Renal cortex interstitium (tissue), 15 donors: ENCODE measurements around the gene LAMP2. TPM values are rescaled to one million over a fixed set of nuclear protein-coding genes. Genes with fewer than 3 reads are reported as not detected.
A peak's percentile ranks its signal among the peaks of the same experiment; 100 is the strongest.
"Not testable (repeated sequence)": the region's sequence is repeated elsewhere in the genome, so short reads cannot be mapped to it uniquely, and the experiment has no call there.

Source experiments
- DNase-seq, 11 donors: peaks; one replicate each; pipeline ENCODE4 v3.0.0-alpha.2; 2013; ENCODE audit warnings: low read depth in 9 of 11, low spot score in 4 of 11; ENCODE audit errors: extremely low read depth in 1 of 11
- long read RNA-seq, 16 experiments: transcript quantifications; one replicate each; lab custom pipeline, GENCODE V29; 2026
- polyA plus RNA-seq, 3 donors: library from polyadenylated mRNA; unstranded; fragments of 120-200 nt; gene quantifications; one replicate each; pipeline ENCODE4 v1.2.1, GENCODE V29; 2013; ENCODE audit not compliant: insufficient read length in 3 of 3

Gene LAMP2
- 100 to 1,000 TPM; 140 to 160 (median 158) TPM for polyA plus RNA-seq
- long read RNA-seq, donor 1, full-length matches to known transcripts, result 29 of 42 reads
- long read RNA-seq, donor 1, partial matches to known transcripts, result 13 of 42 reads
- long read RNA-seq, donor 1, other reads (novel, unspliced or antisense), result 0 of 42 reads
- long read RNA-seq, donor 2, full-length matches to known transcripts, result 29 of 42 reads
- long read RNA-seq, donor 2, partial matches to known transcripts, result 13 of 42 reads
- long read RNA-seq, donor 2, other reads (novel, unspliced or antisense), result 0 of 42 reads
- long read RNA-seq, donor 3, full-length matches to known transcripts, result 72 of 92 reads
- long read RNA-seq, donor 3, partial matches to known transcripts, result 20 of 92 reads
- long read RNA-seq, donor 3, other reads (novel, unspliced or antisense), result 0 of 92 reads
- long read RNA-seq, donor 4, full-length matches to known transcripts, result 36 of 50 reads
- long read RNA-seq, donor 4, partial matches to known transcripts, result 14 of 50 reads
- long read RNA-seq, donor 4, other reads (novel, unspliced or antisense), result 0 of 50 reads
- long read RNA-seq, donor 5, full-length matches to known transcripts, result 100 of 145 reads
- long read RNA-seq, donor 5, partial matches to known transcripts, result 45 of 145 reads
- long read RNA-seq, donor 5, other reads (novel, unspliced or antisense), result 0 of 145 reads
- long read RNA-seq, donor 6, full-length matches to known transcripts, result 37 of 81 reads
- long read RNA-seq, donor 6, partial matches to known transcripts, result 44 of 81 reads
- long read RNA-seq, donor 6, other reads (novel, unspliced or antisense), result 0 of 81 reads
- long read RNA-seq, donor 7, full-length matches to known transcripts, result 59 of 70 reads
- long read RNA-seq, donor 7, partial matches to known transcripts, result 11 of 70 reads
- long read RNA-seq, donor 7, other reads (novel, unspliced or antisense), result 0 of 70 reads
- long read RNA-seq, donor 8, full-length matches to known transcripts, result 88 of 135 reads
- long read RNA-seq, donor 8, partial matches to known transcripts, result 47 of 135 reads
- long read RNA-seq, donor 8, other reads (novel, unspliced or antisense), result 0 of 135 reads
- long read RNA-seq, donor 9, full-length matches to known transcripts, result 45 of 57 reads
- long read RNA-seq, donor 9, partial matches to known transcripts, result 12 of 57 reads
- long read RNA-seq, donor 9, other reads (novel, unspliced or antisense), result 0 of 57 reads
- long read RNA-seq, donor 10, full-length matches to known transcripts, result 51 of 75 reads
- long read RNA-seq, donor 10, partial matches to known transcripts, result 24 of 75 reads
- long read RNA-seq, donor 10, other reads (novel, unspliced or antisense), result 0 of 75 reads
- long read RNA-seq, donor 11, full-length matches to known transcripts, result 48 of 63 reads
- long read RNA-seq, donor 11, partial matches to known transcripts, result 15 of 63 reads
- long read RNA-seq, donor 11, other reads (novel, unspliced or antisense), result 0 of 63 reads
- long read RNA-seq, donor 12, full-length matches to known transcripts, result 15 of 15 reads
- long read RNA-seq, donor 12, partial matches to known transcripts, result 0 of 15 reads
- long read RNA-seq, donor 12, other reads (novel, unspliced or antisense), result 0 of 15 reads
- long read RNA-seq, donor 13, full-length matches to known transcripts, result 71 of 115 reads
- long read RNA-seq, donor 13, partial matches to known transcripts, result 44 of 115 reads
- long read RNA-seq, donor 13, other reads (novel, unspliced or antisense), result 0 of 115 reads
- long read RNA-seq, donor 14, full-length matches to known transcripts, result 39 of 44 reads
- long read RNA-seq, donor 14, partial matches to known transcripts, result 5 of 44 reads
- long read RNA-seq, donor 14, other reads (novel, unspliced or antisense), result 0 of 44 reads
- long read RNA-seq, donor 15, full-length matches to known transcripts, result 24 of 24 reads
- long read RNA-seq, donor 15, partial matches to known transcripts, result 0 of 24 reads
- long read RNA-seq, donor 15, other reads (novel, unspliced or antisense), result 0 of 24 reads
- long read RNA-seq, donor 16, full-length matches to known transcripts, result 108 of 168 reads
- long read RNA-seq, donor 16, partial matches to known transcripts, result 60 of 168 reads
- long read RNA-seq, donor 16, other reads (novel, unspliced or antisense), result 0 of 168 reads

DNA sequence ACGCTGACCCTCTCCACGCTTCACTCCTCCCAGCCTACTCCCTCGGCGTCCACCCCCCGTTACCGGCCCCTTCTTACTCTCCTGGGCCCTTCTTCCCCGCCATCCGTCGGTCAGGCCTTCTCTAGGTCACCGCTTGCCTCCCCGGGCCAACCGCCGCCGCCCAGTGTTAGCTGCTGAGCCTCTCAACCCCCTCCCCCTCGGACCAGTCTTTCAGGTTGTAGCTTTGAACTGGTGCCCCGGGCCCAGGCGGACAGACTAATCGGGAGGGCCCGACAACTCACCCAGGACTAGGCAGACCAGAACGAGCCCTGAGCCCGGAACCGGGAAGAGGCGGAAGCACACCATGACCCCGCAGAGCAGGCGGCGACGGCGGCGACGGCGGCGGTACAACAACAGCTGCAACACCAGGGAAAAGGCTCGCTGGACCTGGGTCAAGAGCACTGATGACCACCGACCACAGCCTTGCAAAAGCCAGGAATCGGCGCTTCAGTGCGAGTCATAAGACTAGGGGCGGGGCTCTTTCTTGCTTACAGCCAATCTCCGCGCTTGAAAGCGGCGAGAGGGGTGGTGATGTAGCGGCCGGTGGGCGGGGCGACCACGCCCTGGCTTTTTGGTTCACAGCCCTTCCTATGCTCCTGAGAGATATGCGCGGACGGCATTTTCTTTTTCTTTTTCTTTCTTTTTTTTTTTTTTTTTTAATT is at the start of gene LAMP2:
Gene LAMP2 (minus strand): TSS at position 472 of the 701 bp plus-strand sequence. CDS start 127 bp downstream, at position 345.
- DNase-seq, result peak; percentile 60 to 88 (median 77)

GRCh38 chrX:120517936-120518335 is 48.8 kb upstream of the LAMP2 start:
- DNase-seq, result no peak

DNA sequence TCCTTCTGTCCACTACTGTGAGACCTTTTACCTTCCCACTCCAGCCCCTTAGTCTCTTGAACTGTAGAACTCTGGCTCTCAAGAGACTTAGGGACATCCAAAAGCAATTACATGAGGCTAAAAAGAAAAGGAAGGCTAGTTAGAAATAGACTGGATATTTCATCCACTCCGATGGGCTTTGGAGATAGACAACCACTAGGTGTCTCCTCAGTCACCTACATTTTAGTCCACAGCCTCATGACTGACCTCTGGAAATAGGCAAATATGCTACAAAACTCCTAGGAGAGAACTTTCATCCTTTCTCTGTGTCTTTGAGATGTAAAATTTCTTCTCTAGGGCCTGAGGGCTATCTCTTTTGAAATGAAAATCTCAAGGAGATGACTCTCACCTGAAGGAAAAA is 45.1 kb upstream of the LAMP2 start:
- no peak for DNase-seq

- peak in 1 of 11 donors; percentile 1 for DNase-seq
Observed at GRCh38 chrX:120512627-120513026, 43.5 kb upstream of the LAMP2 start.

GRCh38 chrX:120512222-120512621 is 43.1 kb upstream of the LAMP2 start:
- DNase-seq, result no peak

GRCh38 chrX:120504569-120504968 is 35.5 kb upstream of the LAMP2 start:
- no peak for DNase-seq

DNA sequence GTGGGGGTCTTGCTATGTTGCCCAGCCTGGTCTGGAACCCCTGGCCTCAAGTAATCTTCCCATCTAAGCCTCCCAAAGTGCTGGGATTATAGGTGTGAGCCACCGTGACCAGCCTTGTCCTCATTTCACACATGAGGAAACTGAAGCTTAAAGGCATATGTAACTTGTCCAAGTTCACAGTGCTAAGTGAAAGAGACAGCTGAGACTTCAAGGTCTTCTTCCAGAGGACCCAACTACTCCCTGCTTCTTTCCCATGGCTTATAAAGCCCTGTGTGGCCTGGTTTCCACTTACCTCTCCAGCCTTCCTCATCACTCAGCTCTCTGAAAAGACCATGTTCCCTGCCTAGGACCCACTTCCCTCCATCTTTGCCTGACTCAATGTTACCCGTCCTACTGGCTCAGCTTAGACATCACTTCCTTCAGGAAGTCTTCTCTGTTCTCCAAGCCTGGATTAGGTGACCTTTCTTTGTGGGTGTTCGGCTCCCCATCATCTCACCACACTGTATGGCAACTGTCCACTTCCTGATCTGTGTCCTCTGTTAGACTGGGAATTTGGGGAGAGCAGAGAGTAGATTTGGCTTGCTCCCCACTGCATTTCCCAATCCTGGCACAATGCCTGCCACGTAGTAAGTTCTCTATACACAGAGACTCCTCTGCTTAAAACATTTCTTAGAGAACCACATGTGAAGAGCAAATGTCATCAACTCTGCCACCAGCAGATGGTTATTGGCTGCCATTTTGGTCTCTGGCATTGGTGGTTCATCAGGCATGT is 30.4 kb upstream of the LAMP2 start:
- DNase-seq, result no peak

GRCh38 chrX:120490119-120490518 is 21.0 kb upstream of the LAMP2 start:
- DNase-seq, result not testable (repeated sequence)

GRCh38 chrX:120486786-120487185 is 17.7 kb upstream of the LAMP2 start:
- DNase-seq, result no peak

DNA sequence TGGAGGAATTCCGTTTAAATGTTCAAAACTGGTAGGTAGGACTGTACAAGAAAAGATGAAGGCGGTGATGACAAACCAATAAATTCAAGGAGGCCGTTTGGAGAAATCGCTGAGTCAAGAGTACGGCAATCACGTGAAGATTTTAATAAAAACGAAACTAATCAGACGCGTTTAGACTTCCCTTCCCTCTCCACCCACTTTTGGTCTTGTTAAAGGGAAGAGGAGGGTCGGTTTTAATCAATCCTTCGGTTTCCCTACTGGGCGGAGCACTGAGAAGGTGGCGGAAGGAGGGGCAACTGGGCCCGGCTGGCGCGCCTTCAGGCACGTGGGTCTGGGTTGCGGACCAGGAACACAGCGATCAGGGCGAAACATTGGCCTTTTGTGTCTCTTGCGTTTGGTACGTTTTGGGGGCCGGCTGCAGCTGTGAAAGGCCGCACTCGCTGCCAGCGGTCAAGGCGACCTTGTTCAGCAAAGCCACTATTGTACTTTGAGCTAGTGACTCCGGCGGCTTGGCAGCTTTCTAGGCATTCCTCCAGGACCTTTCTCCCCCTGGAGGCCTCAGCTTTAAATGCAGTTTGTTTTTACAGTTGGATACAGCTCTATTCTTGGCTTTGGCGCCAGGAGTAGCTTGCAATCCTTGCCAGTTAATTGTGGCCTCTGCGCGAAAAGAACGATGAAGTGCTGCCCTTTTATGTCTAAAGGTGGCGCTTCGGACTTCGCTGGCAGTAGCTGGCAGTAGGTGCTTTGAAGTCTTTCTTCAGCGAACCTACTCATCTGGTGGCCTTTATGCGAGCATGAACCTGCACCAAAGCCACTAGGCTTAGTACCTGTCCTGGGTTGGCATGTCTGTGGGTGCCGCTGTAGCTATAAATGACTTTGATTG is 16.8 kb upstream of the LAMP2 start:
- DNase-seq, result peak in 10 of 11 donors; percentile 43 to 69 (median 60)

- no peak for DNase-seq
Observed at GRCh38 chrX:120485315-120485637, 16.2 kb upstream of the LAMP2 start.

- DNase-seq, result no peak
Observed at GRCh38 chrX:120477453-120477852, 8.4 kb upstream of the LAMP2 start.

DNA sequence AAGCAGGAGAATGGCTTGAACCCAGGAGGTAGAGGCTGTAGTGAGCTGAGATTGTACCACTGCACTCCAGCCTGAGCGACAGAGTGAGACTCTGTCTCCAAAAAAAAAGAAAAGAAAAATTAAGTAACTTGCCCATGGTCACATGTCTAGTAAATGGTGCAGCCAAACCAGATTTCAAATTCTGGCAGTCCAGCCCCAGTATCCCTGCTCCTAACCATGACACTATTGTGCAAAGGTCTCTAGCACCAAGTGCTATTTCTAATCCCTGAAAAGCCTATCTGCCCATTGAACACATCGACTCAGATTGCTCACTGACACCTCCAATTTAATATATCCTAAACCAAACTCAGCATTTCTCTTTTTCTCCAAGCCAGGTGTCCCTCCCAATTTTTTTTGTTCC is 7.6 kb upstream of the LAMP2 start:
- DNase-seq, result no peak

DNA sequence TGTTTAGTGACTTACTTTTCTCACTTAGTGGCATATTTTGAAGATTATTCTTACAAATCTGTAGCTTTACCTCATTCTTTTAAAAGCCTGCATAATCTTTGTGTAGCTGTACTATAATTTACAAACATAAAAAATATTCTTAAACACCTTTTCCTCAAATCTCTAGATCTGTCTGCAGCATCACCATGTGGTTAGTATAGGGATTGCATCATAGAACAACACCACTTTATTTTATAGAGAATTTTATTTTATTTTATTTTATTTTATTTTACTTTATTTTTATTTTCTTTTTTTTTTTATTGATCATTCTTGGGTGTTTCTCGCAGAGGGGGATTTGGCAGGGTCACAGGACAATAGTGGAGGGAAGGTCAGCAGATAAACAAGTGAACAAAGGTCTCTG is 6.4 kb upstream of the LAMP2 start:
- DNase-seq, result not testable (repeated sequence)

- no peak for DNase-seq
Observed at GRCh38 chrX:120474085-120474484, 5.0 kb upstream of the LAMP2 start.
